ENCODE data around the gene RNF208. TPM values are rescaled to one million over a fixed set of nuclear protein-coding genes. Genes with fewer than 3 reads are reported as not detected.

Gene RNF208
- polyA plus RNA-seq, 2 of the 4 experiments (the other 2 are of a cell fraction) = 0.06 to 1.7 TPM

DNA sequence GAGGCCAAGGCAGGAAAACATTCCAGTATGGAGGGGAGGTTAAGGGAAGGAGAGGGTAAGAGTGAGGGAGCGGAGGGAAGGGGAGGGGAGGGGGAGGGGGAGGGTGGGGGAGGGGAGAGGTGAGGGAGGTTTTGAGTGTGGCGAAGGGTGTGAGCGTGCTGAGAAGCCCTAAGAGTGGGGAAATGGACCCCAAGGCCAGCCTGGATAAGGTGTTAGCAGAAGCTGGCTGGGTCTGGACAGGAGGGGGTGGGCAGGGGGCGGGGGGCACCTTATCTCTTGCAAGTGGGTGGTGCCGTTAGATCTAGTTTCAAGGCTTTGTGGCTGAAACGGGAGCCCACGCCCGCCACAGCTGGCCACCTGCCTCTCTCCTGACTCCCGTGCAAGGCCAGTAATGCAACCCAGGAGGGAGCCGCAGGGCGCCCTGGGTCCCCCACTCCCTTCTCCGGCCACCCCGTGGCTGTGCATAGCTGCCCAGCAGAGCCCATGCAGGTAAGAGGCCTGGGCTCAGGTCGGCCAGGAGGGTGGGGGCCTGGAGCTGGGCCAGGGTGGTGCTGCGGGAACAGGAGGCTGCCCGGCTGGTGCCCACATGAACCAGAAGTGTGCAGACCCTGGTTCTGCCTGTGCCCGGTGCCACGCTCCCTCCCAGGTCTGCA is 5.9 kb upstream of the RNF208 start:
- ChIA-PET CTCF (interaction anchor here (0.5 to 10.1 kb wide), 31 partner anchors 11 to 421 kb away, joined by 3 to 113 read pairs (median 7); partner anchors contain the start of genes ANAPC2, LRRC26, NDOR1 and NELFB), POLR2A (interaction anchor here (1.5 to 3.5 kb wide), 3 partner anchors 12 to 65 kb away, joined by 3 to 27 read pairs (median 8); partner anchors contain the start of genes ANAPC2, SSNA1 and TUBB4B)
- Histone ChIP-seq H3K27ac (no peak overlapping the region), H3K4me2 (peak overlapping the region; percentile 77), H3K4me3 (no peak overlapping the region), H3K9me3 (no peaks in the 10 kb centered on the region), H3K4me1 (peaks cover 59% of the 10 kb centered on the region)
- no peak for TF ChIP-seq GATA3 (IDR thresholded peaks at IDR 0.05; ENCODE audit: borderline replicate concordance)
- TF ChIP-seq PBX3 (IDR thresholded peaks at IDR 0.05) = peak; percentile 26; the same call in 1 of the 2 replicates
- ATAC-seq = no peak
- no peak for DNase-seq (ENCODE audit: low read depth in 1 of 2, low spot score in 1 of 2)
- no peak for FAIRE-seq
- WGBS (ENCODE audit: missing lambda C conversion rate) = 37% methylated on average over 12 of the region's 18 CpGs

- no peak for TF ChIP-seq GATA3 (IDR thresholded peaks at IDR 0.05; ENCODE audit: borderline replicate concordance)
- 0 out of 2 replicates have a peak, but pooled peaks have one; percentile 1 for TF ChIP-seq POLR2A (IDR thresholded peaks at IDR 0.05; ENCODE audit: low read length)
- peak; percentile 92 to 94 for TF ChIP-seq RAD21 (conservative IDR thresholded peaks at IDR 0.05 in 1 of 2, IDR thresholded peaks at IDR 0.05 in 1 of 2)
- no peak for TF ChIP-seq RFX5 (IDR thresholded peaks at IDR 0.05)
- peak; percentile 88 for TF ChIP-seq CTCF (IDR thresholded peaks at IDR 0.05)
- TF ChIP-seq HOXA7 (CRISPR knock-in tag; IDR thresholded peaks at IDR 0.05) = no peak
- TF ChIP-seq ZFP36 (IDR thresholded peaks at IDR 0.05; ENCODE audit: borderline replicate concordance, partially characterized antibody) = peak; percentile 88
- no peak for TF ChIP-seq NR3C1 (IDR thresholded peaks at IDR 0.05)
- peak; percentile 86 for TF ChIP-seq SMC3 (IDR thresholded peaks at IDR 0.05)
- TF ChIP-seq FOSL2 (IDR thresholded peaks at IDR 0.05) = no peak
- TF ChIP-seq FOSL2 (CRISPR knock-in tag; IDR thresholded peaks at IDR 0.05) = no peak
- Histone ChIP-seq H3K4me1 (peaks cover 66% of the 10 kb centered on the region), H3K4me3 (no peak within 1 kb of the TSS)
These were observed 5.2 kb upstream of the RNF208 start, which contains the start of gene RNF224 for GRCh38 chr9:137227054-137227852. Gene RNF224 (plus strand): TSS chr9:137227502. CDS start chr9:137228336, 834 bp downstream.

DNA sequence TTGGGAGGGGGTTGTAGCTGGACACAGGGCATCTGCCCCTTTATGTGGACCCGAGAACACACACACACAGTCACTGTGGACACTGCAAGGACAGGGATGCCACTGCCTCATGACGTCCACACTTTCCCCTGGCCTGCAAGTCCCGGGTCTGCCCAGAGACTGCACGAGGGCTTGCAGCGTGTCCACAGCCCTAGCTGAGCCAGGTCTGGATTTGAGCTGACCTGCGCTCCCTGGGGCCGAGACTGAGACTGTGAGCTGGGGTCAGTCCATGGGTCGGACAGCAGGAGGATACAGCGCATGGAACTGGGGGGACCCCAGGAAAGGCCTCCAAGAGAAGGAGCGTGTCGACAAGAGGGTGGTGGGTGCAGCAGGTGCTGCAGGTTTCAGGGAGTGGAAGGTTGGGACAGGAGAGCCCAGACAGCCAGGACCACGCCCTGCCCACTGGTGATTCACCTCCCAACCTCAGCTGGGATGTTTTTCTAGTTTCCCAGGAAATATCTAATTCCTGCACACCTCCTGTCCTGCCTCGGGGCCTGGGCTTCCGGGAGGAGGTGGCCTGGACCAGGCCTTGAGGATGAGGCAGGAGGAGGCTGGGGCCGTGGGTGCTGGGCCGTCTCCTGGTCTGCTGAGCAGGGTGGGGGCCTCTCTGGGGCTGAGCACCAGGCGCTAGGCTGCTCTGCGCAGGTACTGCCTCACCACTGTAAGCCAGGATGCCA is 4.5 kb upstream of the RNF208 start:
- H3K27ac ChIP-seq = peak overlapping the region; percentile 63 to 89
- 69% methylated on average over 14 of the region's 18 CpGs for WGBS (ENCODE audit: missing lambda C conversion rate)
- ChIA-PET POLR2A (interaction anchor here (0.6 to 3.5 kb wide), 4 partner anchors 14 to 66 kb away, joined by 3 to 27 read pairs (median 6); partner anchors contain the start of genes ANAPC2, SSNA1 and TUBB4B), CTCF (interaction anchor here (0.6 to 10.1 kb wide), 37 partner anchors 10 to 440 kb away, joined by 3 to 113 read pairs (median 6); partner anchors contain the start of genes ANAPC2, LRRC26, MAN1B1 and NDOR1)
- peak overlapping the region; percentile 77 for H3K4me2 ChIP-seq
- H3K9me3 ChIP-seq = no peaks in the 10 kb centered on the region
- ATAC-seq (peak; percentile 2 to 11; a peak in 4 of 6 replicates), FAIRE-seq (no peak), DNase-seq (ENCODE audit: low read depth in 1 of 2, low spot score in 1 of 2) (peak in 1 of 2 experiments; percentile 52)
- peaks cover 68% of the 10 kb centered on the region for H3K4me1 ChIP-seq
- H3K4me3 ChIP-seq = no peak overlapping the region
- no peak for TF ChIP-seq CBX8 (IDR thresholded peaks at IDR 0.05)
- TF ChIP-seq CTCF (IDR thresholded peaks at IDR 0.05) = no peak
- peak; percentile 55 for TF ChIP-seq ZFP36 (IDR thresholded peaks at IDR 0.05; ENCODE audit: borderline replicate concordance, partially characterized antibody)
- TF ChIP-seq KDM1A (IDR thresholded peaks at IDR 0.05; ENCODE audit: low read depth) = no peak
- no peak for TF ChIP-seq POLR2AphosphoS2 (conservative IDR thresholded peaks at IDR 0.05; ENCODE audit: low read length)
- no peak for TF ChIP-seq FOSB (CRISPR knock-in tag; IDR thresholded peaks at IDR 0.05)
- TF ChIP-seq POLR2A (IDR thresholded peaks at IDR 0.05; ENCODE audit: low read length) = 0 out of 2 replicates have a peak, but pooled peaks have one; percentile 9
- TF ChIP-seq BHLHE40 (IDR thresholded peaks at IDR 0.05; ENCODE audit: low read depth, low read length) = no peak
- TF ChIP-seq SMC3 (IDR thresholded peaks at IDR 0.05) = no peak
- no peak for TF ChIP-seq ELK1 (IDR thresholded peaks at IDR 0.05; ENCODE audit: low read depth, low read length)
- TF ChIP-seq EHMT2 (IDR thresholded peaks at IDR 0.05; ENCODE audit: low read depth) = no peak
- no peak for TF ChIP-seq FOSL2 (IDR thresholded peaks at IDR 0.05)
- TF ChIP-seq FOSL2 (CRISPR knock-in tag; IDR thresholded peaks at IDR 0.05) = peak; percentile 16; the same call in 1 of the 2 replicates
- no peak for TF ChIP-seq EP300 (IDR thresholded peaks at IDR 0.05)
- TF ChIP-seq HEYL (CRISPR knock-in tag; IDR thresholded peaks at IDR 0.05) = no peak

More at GRCh38 chr9:137227054-137227852, 5.2 kb upstream of the RNF208 start, which contains the start of gene RNF224:
- peak; percentile 78 to 84 for DNase-seq (ENCODE audit: low read depth in 1 of 2, low spot score in 1 of 2)
- FAIRE-seq = no peak
- ATAC-seq = peak; percentile 42 to 71
- Histone ChIP-seq H3K4me2 (peak within 1 kb of the TSS; percentile 77), H3K27ac (peak within 1 kb of the TSS; percentile 63 to 89), H3K9me3 (no peaks in the 10 kb centered on the region)
- POLR2A ChIA-PET = interaction anchor here (1.5 to 3.5 kb wide), 3 partner anchors 13 to 64 kb away, joined by 3 to 27 read pairs (median 8); partner anchors contain the start of genes ANAPC2, SSNA1 and TUBB4B
- CTCF ChIA-PET = interaction anchor here (0.5 to 10.1 kb wide), 42 partner anchors 10 to 441 kb away, joined by 3 to 113 read pairs (median 5); partner anchors contain the start of genes ANAPC2, LRRC26, MAMDC4 and MAN1B1
- 45% methylated on average over 19 of the region's 25 CpGs for WGBS (ENCODE audit: missing lambda C conversion rate)
